ENCODE data around the gene OR52D1. TPM values are rescaled to one million over a fixed set of nuclear protein-coding genes. Genes with fewer than 3 reads are reported as not detected.

Gene OR52D1
- total RNA-seq = not detected in 2 replicates

DNA sequence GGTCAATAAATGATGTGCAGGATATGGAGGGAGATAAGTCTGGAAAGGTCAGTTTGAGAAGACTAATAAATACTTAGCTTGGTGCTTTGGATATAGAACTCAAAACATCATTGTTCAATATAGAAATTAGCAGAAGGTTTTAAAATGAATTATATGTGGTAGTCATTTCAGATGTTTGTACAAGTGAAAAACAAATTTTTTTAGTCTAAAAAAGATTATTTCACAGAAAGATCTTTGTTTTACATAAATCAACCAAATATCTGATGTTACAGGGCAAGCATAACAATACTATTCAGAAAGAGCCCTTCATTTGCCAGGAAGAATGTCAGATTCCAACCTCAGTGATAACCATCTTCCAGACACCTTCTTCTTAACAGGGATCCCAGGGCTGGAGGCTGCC, at the start of gene OR52D1:
Gene OR52D1, plus strand, starts transcription at position 301 of the 400 bp plus-strand sequence. Its CDS starts 22 bp downstream, at position 323.
- no peak for DNase-seq (ENCODE audit: low read depth, low spot score)

DNA sequence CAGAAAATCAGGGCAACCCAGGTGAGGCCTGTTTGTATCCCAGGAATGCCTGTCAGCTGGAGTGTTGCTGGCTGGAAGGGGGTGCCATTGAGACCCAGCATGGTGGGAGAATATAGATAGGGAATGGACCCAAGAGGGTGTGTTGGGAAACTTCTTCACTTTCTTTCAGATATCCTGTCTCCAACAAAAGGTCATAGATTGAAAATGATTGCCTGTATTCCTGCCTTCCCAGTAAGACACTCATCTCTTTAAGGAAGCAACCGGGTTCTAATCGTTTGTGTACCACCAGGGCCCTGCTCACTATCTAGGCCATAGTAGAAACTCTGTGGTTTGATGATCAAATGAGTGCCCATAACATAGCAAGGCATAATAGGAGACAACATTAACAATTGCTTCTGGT, 47.1 kb upstream of the OR52D1 start, which contains the start of gene OR51I1:
Gene OR51I1, minus strand, starts transcription at position 101 of the 400 bp plus-strand sequence. Its CDS starts 0 bp downstream, at position 101.
- no peak for DNase-seq (ENCODE audit: low read depth, low spot score)

DNA sequence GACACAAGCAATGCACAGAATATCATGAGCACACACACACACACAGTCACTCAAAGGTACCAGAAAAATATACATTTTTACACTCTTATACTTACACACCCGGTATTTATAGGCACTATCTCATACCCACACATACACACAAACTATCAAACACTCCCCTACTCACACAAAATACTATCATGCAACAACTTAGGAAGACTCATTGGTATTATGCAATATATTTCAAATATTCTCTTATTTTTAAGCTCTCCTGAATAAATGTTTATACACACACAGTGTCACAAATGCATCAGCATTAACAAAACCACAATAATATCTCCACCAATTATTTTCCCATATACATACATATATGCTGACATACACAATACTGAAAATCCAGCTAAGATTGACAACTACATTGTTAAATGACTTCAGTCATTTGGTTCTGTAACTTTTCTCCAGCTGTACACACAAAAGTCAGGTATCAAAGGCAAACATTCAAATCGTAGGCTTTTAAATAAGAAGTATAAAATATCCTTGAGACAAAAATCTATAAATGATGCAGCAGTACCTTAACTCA, 44.6 kb upstream of the OR52D1 start:
- no peak for DNase-seq (ENCODE audit: low read depth, low spot score)

DNA sequence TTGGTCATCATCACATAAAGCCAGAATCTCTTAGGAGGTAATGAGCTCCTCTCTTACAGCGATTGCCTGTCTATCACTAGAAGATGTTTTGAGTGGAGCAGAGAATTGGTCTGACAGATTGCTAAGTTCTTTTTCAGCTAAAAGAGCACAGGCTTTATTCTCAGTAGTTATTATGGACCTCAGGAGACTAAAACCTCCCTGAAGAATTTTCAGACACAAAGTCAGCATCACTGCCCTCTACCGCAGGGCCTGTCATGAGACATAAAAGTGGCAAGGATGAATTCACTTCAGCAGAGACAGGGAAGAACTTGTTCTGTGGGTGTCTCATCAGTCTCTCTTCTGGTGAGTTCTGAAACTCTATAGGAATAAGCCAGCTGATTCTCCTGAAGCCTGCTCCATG, 39.5 kb upstream of the OR52D1 start, which contains the start of gene OR51I2:
Gene OR51I2, plus strand, starts transcription at position 301 of the 400 bp plus-strand sequence. CDS start 4,166 bp downstream, outside the sequence.
- no peak for DNase-seq (ENCODE audit: low read depth, low spot score)

DNA sequence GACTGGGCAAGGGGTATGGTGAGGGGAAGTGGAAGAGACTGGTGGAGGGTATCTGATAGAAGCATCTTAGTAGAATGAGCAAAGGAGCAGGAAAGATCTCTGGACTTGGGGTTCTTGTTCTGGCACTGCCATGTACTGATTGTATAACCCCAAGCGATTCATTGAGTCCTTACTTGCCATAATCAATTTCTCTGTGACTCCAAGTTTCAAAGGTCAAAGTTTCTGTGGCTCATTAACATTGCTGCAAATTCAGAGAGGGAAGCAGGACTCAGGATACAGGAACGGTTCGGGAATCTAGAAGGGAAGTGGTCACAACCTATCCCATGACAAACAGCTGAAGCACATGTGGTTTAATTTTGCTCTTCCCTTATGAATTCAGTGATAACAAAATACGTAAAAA, 39.1 kb upstream of the OR52D1 start:
- DNase-seq (ENCODE audit: low read depth, low spot score) = no peak

DNA sequence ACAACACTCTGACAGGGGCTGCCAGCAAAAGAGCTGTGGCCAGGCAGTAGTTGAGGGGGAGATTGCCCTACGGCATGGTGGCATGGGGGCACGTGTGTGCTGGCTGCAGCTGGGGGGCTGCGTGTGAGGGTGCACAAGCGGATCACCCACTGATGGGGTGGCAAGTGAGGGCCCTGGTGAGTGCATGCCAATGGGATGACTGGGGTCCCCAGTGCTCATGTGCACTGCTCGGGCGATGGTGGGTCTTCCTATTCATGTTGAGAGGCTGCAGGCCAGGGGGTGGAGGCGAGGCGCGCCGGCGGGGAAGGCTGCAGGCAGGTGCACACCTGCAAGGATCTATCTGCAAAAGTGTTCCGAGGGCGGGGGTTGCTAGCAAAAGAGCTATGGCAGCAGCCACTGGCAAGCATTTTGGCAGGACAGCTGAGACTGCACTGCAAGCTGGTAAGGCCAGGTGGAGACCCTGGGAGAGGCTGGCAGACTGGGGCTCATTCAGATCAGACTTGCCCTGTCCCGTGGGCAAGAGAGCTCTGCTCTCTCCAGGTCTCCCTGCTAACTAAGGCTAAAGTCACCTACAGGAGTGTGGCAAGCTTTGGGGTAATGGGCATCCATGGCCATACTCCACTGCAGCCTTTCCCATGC, 27.4 kb upstream of the OR52D1 start:
- no peak for DNase-seq (ENCODE audit: low read depth, low spot score)

DNA sequence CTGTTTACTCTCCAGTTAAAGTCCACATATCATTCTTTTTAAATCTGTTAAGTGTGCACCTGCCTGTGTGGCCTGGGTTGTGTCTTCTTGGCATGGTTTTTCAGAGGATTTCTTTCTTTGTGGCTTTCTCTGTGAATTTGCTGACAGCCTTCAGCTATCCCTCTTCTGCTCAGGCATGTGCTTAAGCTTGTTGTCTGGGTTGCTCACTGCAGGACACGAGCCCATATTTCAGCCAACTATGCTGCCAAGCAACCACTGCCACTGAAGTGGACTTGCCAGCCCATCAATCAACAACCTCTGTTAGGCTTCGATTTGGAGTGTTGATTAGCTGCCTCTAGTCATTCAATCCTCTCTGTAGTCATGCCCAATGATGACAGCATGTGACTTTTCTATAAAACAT, 21.0 kb upstream of the OR52D1 start:
- no peak for DNase-seq (ENCODE audit: low read depth, low spot score)

DNA sequence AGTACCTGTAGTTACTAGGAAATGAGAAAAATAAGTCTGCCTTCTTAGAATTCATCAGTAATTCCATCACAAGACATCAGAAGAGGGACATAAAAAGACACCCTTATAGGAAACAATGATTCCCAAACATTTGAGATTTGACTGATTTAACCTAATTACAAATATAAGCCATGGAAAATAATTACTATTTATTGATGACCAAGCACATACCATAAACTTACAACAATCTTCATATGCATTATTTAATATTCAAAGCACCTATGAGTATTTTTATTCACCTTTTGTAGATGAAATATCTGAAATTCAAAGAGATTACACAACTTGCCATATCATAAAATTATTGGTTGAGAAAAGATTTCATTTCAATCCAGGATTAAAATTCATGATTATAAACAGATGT, 14.6 kb upstream of the OR52D1 start:
- DNase-seq (ENCODE audit: low read depth, low spot score) = no peak

DNA sequence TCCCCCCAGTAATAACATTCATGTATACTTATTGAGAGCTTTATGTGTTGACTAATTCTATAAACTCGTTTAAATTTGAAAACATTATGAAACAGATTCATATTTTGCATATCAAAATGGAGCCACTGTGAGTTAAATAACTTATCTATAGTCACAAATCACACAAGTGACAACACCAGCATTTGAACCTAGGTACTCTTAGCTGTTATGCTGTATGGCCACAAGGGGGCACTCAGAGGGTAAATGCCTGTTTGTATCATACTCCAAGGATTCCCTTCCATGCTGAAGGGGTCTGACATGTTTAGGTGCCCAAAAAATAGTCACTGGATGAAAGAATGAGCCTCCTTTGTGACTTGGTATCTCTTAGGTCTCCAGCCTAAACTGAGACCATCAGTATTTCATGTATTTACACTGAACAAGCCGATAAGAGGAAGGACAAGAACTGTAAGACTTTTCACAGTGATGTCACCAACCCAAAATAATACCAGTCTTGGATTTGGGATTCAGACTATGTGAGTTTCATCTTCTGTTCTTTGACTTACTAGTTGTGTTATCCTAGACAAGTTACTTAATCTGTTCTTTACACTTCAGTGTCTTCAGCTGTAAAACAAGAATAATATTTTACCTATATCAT, 12.2 kb upstream of the OR52D1 start:
- peak; percentile 4 for DNase-seq (ENCODE audit: low read depth, low spot score)

DNA sequence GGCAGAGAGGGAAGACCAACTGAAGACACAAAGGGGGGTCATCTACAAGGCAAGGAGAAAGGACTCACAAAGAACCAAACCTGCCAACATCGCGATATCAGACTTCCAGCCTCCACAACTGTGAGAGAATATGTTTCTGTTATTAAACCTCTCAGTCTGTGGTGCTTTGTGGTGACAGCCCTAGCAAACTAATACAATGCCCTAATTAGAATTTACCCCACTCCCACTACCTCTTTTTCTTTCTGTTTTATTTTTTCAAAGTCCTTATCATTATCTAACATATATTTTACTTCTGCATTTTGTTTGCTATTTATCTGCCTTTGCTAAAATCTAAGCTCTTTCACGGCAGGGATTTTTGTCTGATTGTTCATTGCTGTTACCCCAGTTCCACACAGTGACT, 2.5 kb upstream of the OR52D1 start:
- DNase-seq (ENCODE audit: low read depth, low spot score) = no peak

DNA sequence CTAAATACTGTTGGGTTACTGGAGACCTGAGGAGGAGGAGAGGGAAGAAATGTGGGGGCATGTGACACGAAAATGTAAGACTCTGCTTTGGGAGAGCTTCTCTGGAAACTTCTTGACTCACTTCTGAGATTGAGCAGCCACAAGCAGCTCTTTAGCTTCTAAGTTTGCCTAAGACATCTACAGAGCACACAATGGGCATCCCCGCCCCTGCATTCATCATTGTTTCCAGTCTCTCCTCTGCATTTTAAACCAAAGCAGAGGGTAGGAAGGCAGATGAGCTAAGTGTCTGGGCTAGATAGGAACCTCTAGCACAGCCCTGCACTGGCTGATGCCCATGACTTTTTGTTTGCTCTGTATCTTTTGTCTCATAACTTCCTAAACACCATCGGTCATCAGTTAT, 2.1 kb upstream of the OR52D1 start:
- DNase-seq (ENCODE audit: low read depth, low spot score) = no peak

DNA sequence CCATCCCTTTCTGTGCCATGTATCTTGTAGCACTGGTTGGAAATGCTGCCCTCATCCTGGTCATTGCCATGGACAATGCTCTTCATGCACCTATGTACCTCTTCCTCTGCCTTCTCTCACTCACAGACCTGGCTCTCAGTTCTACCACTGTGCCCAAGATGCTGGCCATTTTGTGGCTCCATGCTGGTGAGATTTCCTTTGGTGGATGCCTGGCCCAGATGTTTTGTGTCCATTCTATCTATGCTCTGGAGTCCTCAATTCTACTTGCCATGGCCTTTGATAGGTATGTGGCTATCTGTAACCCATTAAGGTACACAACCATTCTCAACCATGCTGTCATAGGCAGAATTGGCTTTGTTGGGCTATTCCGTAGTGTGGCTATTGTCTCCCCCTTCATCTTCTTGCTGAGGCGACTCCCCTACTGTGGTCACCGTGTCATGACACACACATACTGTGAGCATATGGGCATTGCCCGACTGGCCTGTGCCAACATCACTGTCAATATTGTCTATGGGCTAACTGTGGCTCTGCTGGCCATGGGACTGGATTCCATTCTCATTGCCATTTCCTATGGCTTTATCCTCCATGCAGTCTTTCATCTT, 414 bp downstream of the OR52D1 start:
- DNase-seq (ENCODE audit: low read depth, low spot score) = no peak

DNA sequence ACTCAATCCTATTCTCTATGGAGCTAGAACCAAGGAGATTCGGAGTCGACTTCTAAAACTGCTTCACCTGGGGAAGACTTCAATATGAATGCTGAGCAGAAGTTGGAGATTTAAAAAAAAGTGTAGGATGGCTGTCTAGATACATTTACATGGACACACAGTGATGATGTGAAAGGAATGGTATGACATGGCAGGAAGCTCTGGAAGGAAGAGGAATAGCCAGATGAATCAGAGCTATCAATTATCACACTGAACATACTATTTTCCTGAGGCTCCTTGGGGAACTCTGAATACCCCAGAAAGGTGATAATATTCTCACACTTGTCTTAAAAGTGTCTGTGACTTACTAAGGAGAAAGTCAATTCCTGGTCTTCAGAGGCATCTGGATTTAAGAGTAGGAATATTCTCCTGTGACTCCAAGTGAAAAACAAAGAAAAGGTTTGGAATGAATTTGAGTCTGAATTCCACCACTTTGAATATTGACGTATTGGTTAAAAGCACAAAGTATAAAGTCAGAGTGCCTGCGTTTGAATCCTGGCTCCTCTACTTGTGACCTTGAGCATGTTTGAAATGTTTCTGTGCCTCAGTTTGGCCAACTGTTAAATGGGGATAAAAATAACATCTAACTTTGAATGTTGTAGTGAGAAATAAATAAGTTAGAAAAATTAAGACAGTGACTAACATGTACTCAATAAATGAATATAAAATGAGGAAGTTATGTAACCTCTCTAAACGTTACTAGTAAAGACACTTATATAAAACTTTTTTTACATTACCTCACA, 1.3 kb downstream of the OR52D1 start:
- no peak for DNase-seq (ENCODE audit: low read depth, low spot score)

DNA sequence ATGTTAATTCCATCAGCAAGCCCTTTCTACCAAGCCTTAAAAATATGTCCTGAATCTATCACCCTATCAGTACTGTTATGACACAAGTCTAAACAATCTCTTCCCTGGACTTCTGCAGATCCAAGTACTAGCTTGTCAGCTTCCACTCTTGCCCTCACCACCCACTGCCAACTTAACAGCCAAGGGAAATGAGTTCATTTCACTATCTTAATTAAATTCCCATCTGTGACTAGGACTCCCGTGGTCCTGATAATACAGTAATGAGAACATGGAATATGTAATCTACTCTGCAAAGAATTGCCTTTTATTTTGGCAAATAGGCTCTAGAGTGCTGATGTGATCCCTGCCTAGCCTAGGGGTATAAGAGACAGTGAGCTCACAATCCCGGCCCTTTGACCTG, 11.2 kb downstream of the OR52D1 start:
- no peak for DNase-seq (ENCODE audit: low read depth, low spot score)

DNA sequence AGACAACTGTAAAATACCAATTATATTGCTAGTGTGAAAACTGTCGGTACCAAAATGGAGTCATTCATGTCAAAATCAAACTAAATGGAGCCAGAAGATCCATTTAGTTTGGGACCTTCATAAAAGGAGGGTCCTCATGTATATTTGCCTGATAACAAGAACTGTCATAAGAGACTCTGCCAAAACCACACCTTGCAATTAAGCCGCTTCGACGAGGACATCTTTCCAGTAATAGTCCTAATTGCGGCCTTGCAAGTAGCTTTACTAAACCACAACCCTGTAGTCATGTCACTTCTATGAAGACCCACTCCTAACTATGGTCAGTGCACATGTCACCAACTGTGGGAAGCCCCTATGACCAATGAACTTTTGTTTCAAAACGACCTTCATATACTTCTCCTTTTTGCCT, 11.9 kb downstream of the OR52D1 start:
- no peak for DNase-seq (ENCODE audit: low read depth, low spot score)

DNA sequence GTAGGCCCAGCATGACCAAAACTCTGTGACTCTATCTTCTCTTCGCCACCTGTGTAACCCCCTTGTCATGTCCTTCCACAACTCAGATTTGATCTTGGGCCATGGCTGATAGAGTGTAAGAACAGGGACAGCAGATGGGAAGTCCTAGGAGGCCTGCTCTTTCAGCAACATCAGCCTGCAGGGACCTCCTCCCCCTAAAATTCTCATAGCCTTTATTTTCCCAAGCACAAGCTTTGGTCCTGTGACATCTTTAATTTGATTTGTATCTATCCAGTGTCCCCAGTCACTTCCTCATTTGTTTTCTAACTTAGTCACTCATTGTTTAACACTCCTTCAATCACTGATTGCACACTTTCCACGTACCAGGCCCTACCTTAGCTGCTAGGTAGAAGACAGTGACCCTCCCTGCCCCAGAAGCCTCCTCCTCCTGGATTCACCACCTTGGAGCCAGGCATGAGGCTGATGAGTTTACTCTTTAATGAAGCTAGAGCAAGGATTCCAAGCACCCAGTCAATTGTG, 16.0 kb downstream of the OR52D1 start:
- DNase-seq (ENCODE audit: low read depth, low spot score) = no peak

DNA sequence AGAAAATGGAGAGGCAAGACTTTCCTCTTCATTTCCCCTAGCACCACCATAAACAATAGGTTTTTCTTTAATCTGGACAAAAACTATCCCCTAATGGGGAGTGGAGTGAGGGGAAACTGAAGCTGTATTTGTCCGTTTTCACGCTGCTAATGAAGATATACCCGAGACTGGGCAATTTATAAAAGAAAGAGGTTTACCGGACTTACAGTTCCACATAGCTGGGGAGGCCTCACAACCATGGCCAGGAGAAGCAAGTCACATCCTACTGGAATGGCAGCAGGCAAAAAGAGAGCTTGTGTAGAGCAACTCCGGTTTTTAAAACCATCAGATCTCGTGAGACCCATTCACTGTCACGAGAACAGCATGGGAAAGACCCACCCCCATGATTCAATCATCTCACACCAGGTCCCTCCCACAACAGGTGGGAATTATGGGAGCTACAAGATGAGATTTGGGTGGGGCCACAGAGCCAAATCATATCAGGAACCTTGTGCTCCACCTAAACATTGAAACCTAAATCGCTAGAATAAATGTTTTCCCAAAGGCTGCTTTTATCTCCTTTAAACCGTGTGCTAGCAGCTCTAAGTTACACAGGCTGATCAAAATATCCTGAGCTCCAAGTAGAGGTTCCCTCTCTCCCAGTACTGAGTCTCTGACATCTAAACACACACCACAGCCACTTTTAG, 17.0 kb downstream of the OR52D1 start:
- DNase-seq (ENCODE audit: low read depth, low spot score) = no peak

DNA sequence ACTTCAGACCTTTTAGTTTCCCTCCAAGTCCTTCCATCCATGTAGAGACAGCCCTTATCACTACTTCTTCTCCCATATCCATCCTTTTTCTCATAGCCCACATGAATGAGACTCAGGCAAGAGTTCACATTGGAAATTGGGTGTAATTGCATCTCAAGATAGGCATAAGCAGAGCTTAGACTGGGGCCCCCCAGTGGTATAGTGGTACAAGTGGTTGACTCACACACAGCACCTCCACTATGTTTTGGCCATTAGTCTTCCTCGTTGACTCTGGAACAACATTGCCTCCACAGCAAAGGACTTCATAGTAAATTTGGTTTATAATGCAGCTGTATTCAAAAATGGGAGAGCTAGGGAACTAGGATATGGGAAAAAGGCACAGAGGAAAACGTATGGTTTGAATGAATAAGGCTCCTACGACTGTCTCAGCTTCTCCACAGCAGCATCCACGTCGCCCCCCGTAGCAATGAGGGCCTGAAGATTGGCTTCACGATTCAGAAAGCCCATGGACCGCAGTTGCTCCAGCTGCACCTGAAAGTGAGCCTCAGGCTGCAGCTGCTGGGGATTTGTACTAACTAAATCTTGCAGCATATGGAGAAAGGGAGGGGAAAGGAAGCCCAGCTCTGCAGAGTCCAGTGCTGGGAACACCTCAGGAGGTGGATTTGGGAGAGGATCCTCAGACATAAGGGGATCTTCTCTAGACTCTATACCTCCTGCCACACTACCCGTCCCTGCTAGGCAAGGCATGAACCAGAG, 18.9 kb downstream of the OR52D1 start:
- DNase-seq (ENCODE audit: low read depth, low spot score) = no peak

DNA sequence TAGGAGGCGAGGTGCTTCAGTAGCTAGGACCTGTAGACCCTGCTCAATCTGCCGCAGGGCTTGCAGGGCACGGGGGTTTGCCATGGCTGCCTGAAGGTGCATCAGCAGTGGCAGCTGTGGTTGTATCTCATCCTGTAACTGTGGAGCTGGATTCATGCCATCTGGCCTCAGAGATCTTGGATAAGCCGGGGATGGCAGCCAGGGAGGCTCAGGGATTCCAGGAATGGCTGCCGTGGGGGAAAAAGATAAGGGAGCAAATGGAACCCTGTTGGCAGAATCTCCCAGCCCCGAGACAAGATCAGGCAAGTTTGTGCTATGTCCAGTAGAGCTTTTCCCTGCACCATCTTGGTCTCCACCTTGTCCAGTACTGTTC, 19.4 kb downstream of the OR52D1 start:
- no peak for DNase-seq (ENCODE audit: low read depth, low spot score)

DNA sequence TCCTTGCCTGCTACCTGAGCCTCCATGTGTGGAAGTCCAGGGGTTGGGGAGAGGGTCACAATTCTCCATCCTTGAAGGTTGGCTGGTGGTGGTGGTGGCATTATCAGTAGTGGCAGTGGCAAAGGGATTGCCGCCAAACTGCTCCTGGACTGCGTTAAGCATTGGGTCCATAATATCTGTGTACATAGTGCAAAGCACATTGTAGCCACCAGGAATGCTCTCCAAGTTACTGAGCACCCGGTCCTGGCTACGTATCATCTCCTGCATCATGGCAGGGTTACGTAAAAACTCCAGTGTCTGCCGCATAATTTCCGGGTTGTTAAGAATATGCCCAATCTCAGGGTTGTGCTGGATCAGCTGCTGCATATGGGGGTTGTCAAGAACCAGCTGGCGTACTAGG, 20.1 kb downstream of the OR52D1 start:
- DNase-seq (ENCODE audit: low read depth, low spot score) = no peak
